Keratinocyte (primary cell): ENCODE results near the gene DNAJB4. TPM values are rescaled to one million over a fixed set of nuclear protein-coding genes. Genes with fewer than 3 reads are reported as not detected.

Source experiments
- DNase-seq: peaks from one replicate; pipeline ENCODE4 v3.0.0-alpha.2; 2011; ENCODE audit warnings: low read depth, missing footprints, low spot score
- FAIRE-seq: peaks from 2 replicates; lab custom pipeline; 2011; peaks lifted over from hg19 to GRCh38; lab: Jason Lieb, UNC
- H2AFZ ChIP-seq: 2 replicates; pipeline ENCODE4 v1.6.0; 2012; ENCODE audit warnings: low read length, control low read depth, inconsistent platforms; ENCODE audit not compliant: control insufficient read depth
- H3K27ac ChIP-seq: 2 replicates; pipeline ENCODE4 v1.5.1; 2011; ENCODE audit warnings: low read length; ENCODE audit not compliant: control insufficient read depth, insufficient read depth
- H3K27me3 ChIP-seq: 3 replicates; pipeline ENCODE4 v1.6.0; 2011; ENCODE audit warnings: low read length; ENCODE audit not compliant: control insufficient read depth, insufficient read depth; ENCODE audit errors: extremely low read depth
- H3K36me3 ChIP-seq, 2 experiments: 2 replicates in 1 of 2; 3 replicates in 1 of 2; pipeline ENCODE4 v1.5.1; 2011; ENCODE audit warnings: low read length in 2 of 2, mild to moderate bottlenecking in 1 of 2; ENCODE audit not compliant: control insufficient read depth in 2 of 2, insufficient read depth in 2 of 2; ENCODE audit errors: extremely low read depth in 1 of 2
- H3K4me1 ChIP-seq: 3 replicates; pipeline ENCODE4 v1.5.1; 2011; ENCODE audit warnings: low read length; ENCODE audit not compliant: control insufficient read depth, insufficient read depth; ENCODE audit errors: extremely low read depth
- H3K4me2 ChIP-seq: 3 replicates; pipeline ENCODE4 v1.6.0; 2011; ENCODE audit warnings: low read depth, low read length; ENCODE audit not compliant: control insufficient read depth, insufficient read depth; ENCODE audit errors: extremely low read depth
- H3K4me3 ChIP-seq, 3 experiments: fragments of 200-600 bp in 1 of 3; sonication (generic) in 1 of 3; 2 replicates in 2 of 3; 3 replicates in 1 of 3; pipeline ENCODE4 v1.5.1; 2011 to 2016; ENCODE audit warnings: low read length in 3 of 3, mild to moderate bottlenecking in 3 of 3, control low read depth in 2 of 3, inconsistent platforms in 1 of 3, low read depth in 1 of 3, mixed read lengths in 1 of 3, mixed run types in 1 of 3, moderate library complexity in 1 of 3; ENCODE audit not compliant: control insufficient read depth in 2 of 3, insufficient read depth in 2 of 3; ENCODE audit errors: extremely low read depth in 1 of 3
- H3K79me2 ChIP-seq: 2 replicates; pipeline ENCODE4 v1.6.0; 2012; ENCODE audit warnings: low read length; ENCODE audit not compliant: control insufficient read depth, insufficient read depth
- H3K9ac ChIP-seq: 3 replicates; pipeline ENCODE4 v1.6.0; 2011; ENCODE audit warnings: low read length; ENCODE audit not compliant: control insufficient read depth, insufficient read depth; ENCODE audit errors: extremely low read depth
- H3K9me1 ChIP-seq: 3 replicates; pipeline ENCODE4 v1.6.0; 2011; ENCODE audit warnings: low read length; ENCODE audit not compliant: control insufficient read depth, insufficient read depth; ENCODE audit errors: extremely low read depth
- H3K9me3 ChIP-seq: 2 replicates; pipeline ENCODE4 v1.5.1; 2012; ENCODE audit warnings: low read depth, low read length; ENCODE audit not compliant: control insufficient read depth
- H4K20me1 ChIP-seq: 3 replicates; pipeline ENCODE4 v1.6.0; 2011; ENCODE audit warnings: low read length; ENCODE audit not compliant: control insufficient read depth, insufficient read depth; ENCODE audit errors: extremely low read depth
- EZH2 ChIP-seq: IDR thresholded peaks from one replicate; pipeline ENCODE4 v1.6.1; 2012; ENCODE audit warnings: inconsistent platforms, mild to moderate bottlenecking, low read length, moderate library complexity
- dilution Hi-C: fragments of 300-500 bp; cut with MboI; formaldehyde crosslinking; loops from one replicate; pipeline ENCODE4 v1.7.0; 2020; ENCODE audit warnings: low sequenced_read_pairs; ENCODE audit not compliant: extremely low pct_ligation_motif_present
- polyA plus RNA-seq, 5 experiments: library from polyadenylated mRNA; depleted of rRNA in 3 of 5; stranded (reverse) in 3 of 5; stranded (forward) in 1 of 5; unstranded in 1 of 5; fragments of >200 nt; gene quantifications; 1 replicate in 1 of 5; 2 replicates in 3 of 5; 3 replicates in 1 of 5; pipeline versions ENCODE4 v1.2.1 to v1.2.3, GENCODE V29; 2011 to 2012; ENCODE audit warnings: missing spikeins in 2 of 5, low read depth in 1 of 5, low replicate concordance in 1 of 5
- TF ChIP-seq, protein P1 (sequence below), 3 experiments: IDR thresholded peaks in 1 of 3; conservative IDR thresholded peaks in 1 of 3; optimal IDR thresholded peaks in 1 of 3; 2 replicates in 2 of 3; 3 replicates in 1 of 3; pipeline versions ENCODE3 to v1.5.1; 2011; ENCODE audit warnings: low read length in 3 of 3, mild to moderate bottlenecking in 3 of 3, moderate library complexity in 2 of 3, control low read depth in 1 of 3, inconsistent platforms in 1 of 3; ENCODE audit not compliant: insufficient read depth in 2 of 3; ENCODE audit errors: extremely low read depth in 1 of 3

DNAJB4 gene
- polyA plus RNA-seq, 1 donor (not counting 4 experiments of a cell fraction or from before 2014, with no cell fraction given): 30.9 TPM

GRCh38 chr1:78047106-78047505 is 42.4 kb downstream of the DNAJB4 start:
- no peak for DNase-seq
- Histone ChIP-seq H3K4me3 (no peak overlapping the region), H4K20me1 (no peaks in the 10 kb centered on the region), H3K27me3 (peaks cover 17% of the 10 kb centered on the region), H3K9ac (no peak overlapping the region), H3K27ac (no peak overlapping the region), H3K4me1 (peaks cover 7% of the 10 kb centered on the region), H3K9me3 (no peaks in the 10 kb centered on the region), H3K4me2 (no peak overlapping the region), H3K79me2 (no peaks in the 10 kb centered on the region), H3K9me1 (no peaks in the 10 kb centered on the region), H3K36me3 (no peaks in the 10 kb centered on the region), H2AFZ (no peak overlapping the region)
- dilution Hi-C loops: no loop called here
- FAIRE-seq: no peak
- TF ChIP-seq, protein P1, sequence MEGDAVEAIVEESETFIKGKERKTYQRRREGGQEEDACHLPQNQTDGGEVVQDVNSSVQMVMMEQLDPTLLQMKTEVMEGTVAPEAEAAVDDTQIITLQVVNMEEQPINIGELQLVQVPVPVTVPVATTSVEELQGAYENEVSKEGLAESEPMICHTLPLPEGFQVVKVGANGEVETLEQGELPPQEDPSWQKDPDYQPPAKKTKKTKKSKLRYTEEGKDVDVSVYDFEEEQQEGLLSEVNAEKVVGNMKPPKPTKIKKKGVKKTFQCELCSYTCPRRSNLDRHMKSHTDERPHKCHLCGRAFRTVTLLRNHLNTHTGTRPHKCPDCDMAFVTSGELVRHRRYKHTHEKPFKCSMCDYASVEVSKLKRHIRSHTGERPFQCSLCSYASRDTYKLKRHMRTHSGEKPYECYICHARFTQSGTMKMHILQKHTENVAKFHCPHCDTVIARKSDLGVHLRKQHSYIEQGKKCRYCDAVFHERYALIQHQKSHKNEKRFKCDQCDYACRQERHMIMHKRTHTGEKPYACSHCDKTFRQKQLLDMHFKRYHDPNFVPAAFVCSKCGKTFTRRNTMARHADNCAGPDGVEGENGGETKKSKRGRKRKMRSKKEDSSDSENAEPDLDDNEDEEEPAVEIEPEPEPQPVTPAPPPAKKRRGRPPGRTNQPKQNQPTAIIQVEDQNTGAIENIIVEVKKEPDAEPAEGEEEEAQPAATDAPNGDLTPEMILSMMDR (optimal IDR thresholded peaks at IDR 0.05 in 1 of 3, IDR thresholded peaks at IDR 0.05 in 1 of 3, conservative IDR thresholded peaks at IDR 0.05 in 1 of 3; ENCODE audit: extremely low read depth in 1 of 3, insufficient read depth in 2 of 3, low read length in 3 of 3): no peak
- TF ChIP-seq EZH2: no peak

DNA sequence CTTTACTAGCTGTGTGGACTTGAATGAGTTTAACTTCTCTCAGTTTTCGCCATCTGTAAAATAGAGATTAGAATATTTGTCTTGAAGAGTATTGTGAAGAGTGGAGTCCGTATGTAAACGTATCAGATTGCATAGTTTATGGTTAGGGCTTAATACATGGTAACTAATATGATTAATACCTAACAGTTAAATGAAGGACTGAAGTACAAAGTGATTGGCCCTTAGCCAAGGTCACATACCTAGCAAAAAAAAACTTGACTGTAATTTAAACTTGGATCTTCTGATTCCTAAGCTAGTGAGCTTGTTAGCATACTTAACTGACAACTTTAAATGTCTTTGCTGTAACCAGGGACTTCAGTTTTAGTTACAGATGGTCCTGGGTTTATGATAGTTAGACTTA is 42.9 kb downstream of the DNAJB4 start:
- H4K20me1 ChIP-seq: no peaks in the 10 kb centered on the region
- no peaks in the 10 kb centered on the region for H3K9me1 ChIP-seq
- H3K9me3 ChIP-seq: no peaks in the 10 kb centered on the region
- no peak overlapping the region for H3K4me2 ChIP-seq
- no peak for DNase-seq
- no peak overlapping the region for H3K27ac ChIP-seq
- H3K27me3 ChIP-seq: peaks cover 17% of the 10 kb centered on the region
- no peaks in the 10 kb centered on the region for H3K79me2 ChIP-seq
- H3K4me3 ChIP-seq: no peak overlapping the region
- dilution Hi-C loops: no loop called here
- H3K9ac ChIP-seq: no peak overlapping the region
- TF ChIP-seq, protein P1 (optimal IDR thresholded peaks at IDR 0.05 in 1 of 3, IDR thresholded peaks at IDR 0.05 in 1 of 3, conservative IDR thresholded peaks at IDR 0.05 in 1 of 3; ENCODE audit: extremely low read depth in 1 of 3, insufficient read depth in 2 of 3, low read length in 3 of 3): no peak
- no peak for TF ChIP-seq EZH2
- no peak for FAIRE-seq
- H3K4me1 ChIP-seq: peaks cover 7% of the 10 kb centered on the region
- no peaks in the 10 kb centered on the region for H3K36me3 ChIP-seq
- no peak overlapping the region for H2AFZ ChIP-seq
